HL-60/S4 (cell line): ENCODE results near the gene GRIK4.
"Not testable (repeated sequence)": the region's sequence is repeated elsewhere in the genome, so short reads cannot be mapped to it uniquely, and the experiment has no call there.

Experiments used
- in situ Hi-C: fragments of 300-500 bp; cut with MboI; formaldehyde crosslinking; loops from 2 replicates; pipeline ENCODE4 v1.14.3; 2022; ENCODE audit warnings: low sequenced_read_pairs

The GRIK4 gene

GRCh38 chr11:120759046-120759445 is 247.5 kb downstream of the GRIK4 start:
- in situ Hi-C loops: no loop called here

GRCh38 chr11:120765710-120766109 is 254.2 kb downstream of the GRIK4 start:
- in situ Hi-C loops: not testable (repeated sequence)

- in situ Hi-C loops: no loop called here
Observed at GRCh38 chr11:120766318-120766717, 254.8 kb downstream of the GRIK4 start.

GRCh38 chr11:120768949-120769348 is 257.4 kb downstream of the GRIK4 start:
- in situ Hi-C loops: no loop called here

- in situ Hi-C loops: no loop called here
Observed at GRCh38 chr11:120769906-120770305, 258.4 kb downstream of the GRIK4 start.

GRCh38 chr11:120771551-120772060 is 260.1 kb downstream of the GRIK4 start:
- in situ Hi-C loops: no loop called here

- in situ Hi-C loops: no loop called here
Observed at GRCh38 chr11:120773501-120774031, 262.0 kb downstream of the GRIK4 start.

- in situ Hi-C loops: no loop called here
Observed at GRCh38 chr11:120774591-120775386, 263.2 kb downstream of the GRIK4 start.

GRCh38 chr11:120775986-120776951 is 264.7 kb downstream of the GRIK4 start:
- in situ Hi-C loops: no loop called here

GRCh38 chr11:120778685-120779490 is 267.3 kb downstream of the GRIK4 start:
- in situ Hi-C loops: no loop called here

- in situ Hi-C loops: no loop called here
Observed at GRCh38 chr11:120780239-120780638, 268.7 kb downstream of the GRIK4 start.

GRCh38 chr11:120781486-120782120 is 270.1 kb downstream of the GRIK4 start:
- in situ Hi-C loops: no loop called here

GRCh38 chr11:120784566-120785251 is 273.2 kb downstream of the GRIK4 start:
- in situ Hi-C loops: no loop called here

GRCh38 chr11:120785576-120785975 is 274.0 kb downstream of the GRIK4 start:
- in situ Hi-C loops: no loop called here

- in situ Hi-C loops: no loop called here
Observed at GRCh38 chr11:120786206-120786735, 274.7 kb downstream of the GRIK4 start.

GRCh38 chr11:120787224-120787623 is 275.7 kb downstream of the GRIK4 start:
- in situ Hi-C loops: not testable (repeated sequence)

- in situ Hi-C loops: no loop called here
Observed at GRCh38 chr11:120789391-120789790, 277.8 kb downstream of the GRIK4 start.

- in situ Hi-C loops: no loop called here
Observed at GRCh38 chr11:120792306-120792705, 280.8 kb downstream of the GRIK4 start.

- in situ Hi-C loops: no loop called here
Observed at GRCh38 chr11:120793150-120793549, 281.6 kb downstream of the GRIK4 start.
